Measurements from ENCODE around the gene HARS2. TPM values are rescaled to one million over a fixed set of nuclear protein-coding genes. Genes with fewer than 3 reads are reported as not detected.
"Not testable (repeated sequence)": the region's sequence is repeated elsewhere in the genome, so short reads cannot be mapped to it uniquely, and the experiment has no call there.

The HARS2 gene
- total RNA-seq, 1 donor from 2014 or later, result 39.5 TPM

- H3K4me3 ChIP-seq (ENCODE audit: low read depth, low read length), result no peak overlapping the region
- DNase-seq (ENCODE audit: low read depth), result no peak
- TF ChIP-seq CTCF (conservative IDR thresholded peaks at IDR 0.05; ENCODE audit: low read depth, low read length), result no peak
These were observed 27.0 kb downstream of the HARS2 start for GRCh38 chr5:140718266-140718592.

GRCh38 chr5:140720738-140721137, 29.5 kb downstream of the HARS2 start:
- H3K4me3 ChIP-seq (ENCODE audit: low read depth, low read length); DNase-seq (ENCODE audit: low read depth): not testable (repeated sequence)

GRCh38 chr5:140721395-140721794, 30.1 kb downstream of the HARS2 start:
- not testable (repeated sequence) for H3K4me3 ChIP-seq (ENCODE audit: low read depth, low read length); DNase-seq (ENCODE audit: low read depth)

DNA sequence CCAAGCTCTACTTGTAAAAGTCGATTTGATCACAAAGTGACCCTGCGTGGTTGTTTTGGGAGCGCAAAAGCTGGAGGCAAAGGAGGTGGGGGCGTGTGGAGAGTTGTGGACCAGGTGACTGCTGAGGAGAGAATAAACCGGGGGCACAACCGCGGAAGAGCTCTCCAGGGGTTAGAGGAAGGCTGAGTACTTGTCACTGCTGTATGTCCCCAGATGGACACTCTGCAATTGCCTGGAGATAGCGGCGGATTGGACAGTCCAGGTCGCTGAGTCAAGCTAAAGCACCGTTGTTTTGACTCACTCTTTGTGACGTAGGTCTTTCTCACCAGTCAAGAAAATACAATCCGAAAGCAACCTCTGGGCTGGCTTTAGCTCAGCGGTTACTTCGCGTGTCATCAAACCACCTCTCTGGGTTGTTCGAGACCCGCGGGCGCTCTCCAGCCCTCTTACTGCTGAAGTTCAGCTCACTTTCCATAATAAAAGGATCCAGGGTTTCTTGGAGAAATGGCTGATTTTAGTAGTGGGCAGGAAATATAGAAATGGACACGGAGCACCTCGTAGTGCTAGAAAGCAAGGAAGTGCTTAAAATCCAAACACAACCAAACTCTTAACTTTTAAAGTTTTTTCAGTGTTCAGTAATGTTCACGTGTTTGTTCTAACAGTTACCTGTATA, 34.7 kb downstream of the HARS2 start:
- H3K4me3 ChIP-seq (ENCODE audit: low read depth, low read length), result peak overlapping the region; percentile 64
- TF ChIP-seq CTCF (conservative IDR thresholded peaks at IDR 0.05; ENCODE audit: low read depth, low read length), result no peak
- DNase-seq (ENCODE audit: low read depth), result peak; percentile 80

DNA sequence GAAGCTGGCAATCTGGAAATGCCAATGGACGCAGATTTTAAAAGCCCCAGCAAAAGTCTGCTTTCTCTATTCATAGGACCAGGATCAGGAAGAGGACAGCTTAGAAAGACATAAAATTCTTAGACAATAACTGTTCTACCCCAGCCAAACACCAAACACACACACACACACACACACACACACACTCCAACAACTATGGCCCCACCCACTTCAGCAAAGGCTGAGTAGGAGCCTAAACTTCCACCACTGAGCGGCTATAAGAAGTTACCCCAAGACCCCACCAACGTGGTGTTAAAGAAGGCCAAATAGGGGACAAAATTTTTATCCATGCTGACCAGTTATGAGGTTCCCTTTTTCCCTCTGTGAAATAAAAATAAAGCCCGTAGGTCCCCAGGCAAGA, 41.8 kb downstream of the HARS2 start:
- no peak overlapping the region for H3K4me3 ChIP-seq (ENCODE audit: low read depth, low read length)
- no peak for DNase-seq (ENCODE audit: low read depth)
- no peak for TF ChIP-seq CTCF (conservative IDR thresholded peaks at IDR 0.05; ENCODE audit: low read depth, low read length)

GRCh38 chr5:140734354-140734753, 43.1 kb downstream of the HARS2 start:
- no peak overlapping the region for H3K4me3 ChIP-seq (ENCODE audit: low read depth, low read length)
- TF ChIP-seq CTCF (conservative IDR thresholded peaks at IDR 0.05; ENCODE audit: low read depth, low read length), result peak; percentile 44
- DNase-seq (ENCODE audit: low read depth), result no peak

GRCh38 chr5:140737486-140737885, 46.2 kb downstream of the HARS2 start:
- no peak for DNase-seq (ENCODE audit: low read depth)
- TF ChIP-seq CTCF (conservative IDR thresholded peaks at IDR 0.05; ENCODE audit: low read depth, low read length), result no peak
- no peak overlapping the region for H3K4me3 ChIP-seq (ENCODE audit: low read depth, low read length)

DNA sequence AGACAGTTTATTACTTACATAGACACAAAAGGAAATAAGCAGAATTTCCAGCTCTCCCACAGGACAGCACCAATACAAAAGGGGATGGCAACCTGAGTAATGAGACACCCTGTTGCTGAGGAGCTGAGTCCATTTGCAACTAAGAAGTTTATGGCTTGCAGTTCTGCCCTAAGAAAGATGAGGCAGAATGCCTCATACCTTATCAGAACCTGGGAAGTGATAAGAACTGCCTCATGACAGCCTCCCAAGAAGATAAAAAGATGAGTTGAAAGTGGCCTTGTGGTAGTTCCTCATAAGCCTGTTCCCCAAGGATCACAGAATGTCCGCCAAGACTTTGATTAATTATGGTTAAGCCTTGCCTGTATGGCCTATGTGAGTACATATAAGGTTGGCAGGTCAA, 50.7 kb downstream of the HARS2 start:
- TF ChIP-seq CTCF (conservative IDR thresholded peaks at IDR 0.05; ENCODE audit: low read depth, low read length), result no peak
- no peak for DNase-seq (ENCODE audit: low read depth)
- no peak overlapping the region for H3K4me3 ChIP-seq (ENCODE audit: low read depth, low read length)

Other genes with a start within 250 kb of the HARS2 start
- gene EIF4EBP3, start 143.8 kb upstream of the HARS2 start, total RNA-seq, result 2.8 and 5.2 TPM in 2 replicates
- gene SRA1, start 134.0 kb upstream of the HARS2 start, total RNA-seq, result 40.3 and 41.3 TPM in 2 replicates
- gene APBB3, start 126.9 kb upstream of the HARS2 start, total RNA-seq, result 2.1 and 3.5 TPM in 2 replicates
- gene SLC35A4, start 126.6 kb upstream of the HARS2 start, total RNA-seq, result 61.8 TPM in 2 replicates
- gene CD14, start 58.3 kb upstream of the HARS2 start, total RNA-seq, result not detected in 2 replicates
- 9.0 and 127 TPM in 2 replicates for gene TMCO6, start 52.0 kb upstream of the HARS2 start, total RNA-seq
- 62.0 and 110 TPM in 2 replicates for gene NDUFA2, start 43.8 kb upstream of the HARS2 start, total RNA-seq
- 95.4 and 124 TPM in 2 replicates for gene IK, start 43.6 kb upstream of the HARS2 start, total RNA-seq
- 14.6 and 23.4 TPM in 2 replicates for gene WDR55, start 26.6 kb upstream of the HARS2 start, total RNA-seq
- 0.14 TPM in 1 of 2 replicates, not detected in the other for gene DND1, start 17.9 kb upstream of the HARS2 start, total RNA-seq
- gene HARS1, start 85 bp upstream of the HARS2 start, total RNA-seq, result 83.0 and 123 TPM in 2 replicates
- gene ZMAT2, start 9.0 kb downstream of the HARS2 start, total RNA-seq, result 38.3 and 43.6 TPM in 2 replicates
- not detected in 2 replicates for gene PCDHA1, start 94.7 kb downstream of the HARS2 start, total RNA-seq
- not detected in 2 replicates for gene PCDHA2, start 103.4 kb downstream of the HARS2 start, total RNA-seq
- 0.06 TPM in 1 of 2 replicates, not detected in the other for gene PCDHA3, start 109.6 kb downstream of the HARS2 start, total RNA-seq
- 1.6 TPM in 1 of 2 replicates, not detected in the other for gene PCDHA4, start 115.6 kb downstream of the HARS2 start, total RNA-seq
- gene PCDHA5, start 130.2 kb downstream of the HARS2 start, total RNA-seq, result not detected in 2 replicates
- not detected in 2 replicates for gene PCDHA6, start 136.5 kb downstream of the HARS2 start, total RNA-seq
- gene PCDHA7, start 142.8 kb downstream of the HARS2 start, total RNA-seq, result under 0.01 TPM in 1 of 2 replicates, not detected in the other
- not detected in 2 replicates for gene PCDHA8, start 149.7 kb downstream of the HARS2 start, total RNA-seq
- gene PCDHA9, start 156.9 kb downstream of the HARS2 start, total RNA-seq, result not detected in 2 replicates
- under 0.01 and 0.06 TPM in 2 replicates for gene PCDHA10, start 164.4 kb downstream of the HARS2 start, total RNA-seq
- gene PCDHA11, start 177.5 kb downstream of the HARS2 start, total RNA-seq, result not detected in 2 replicates
- gene PCDHA12, start 183.9 kb downstream of the HARS2 start, total RNA-seq, result not detected in 2 replicates
- not detected in 2 replicates for gene PCDHA13, start 190.7 kb downstream of the HARS2 start, total RNA-seq
- not detected in 2 replicates for gene PCDHAC1, start 234.8 kb downstream of the HARS2 start, total RNA-seq

All from epithelial cell of proximal tubule (primary cell).